HG03457 (cell line): ENCODE measurements around the gene RHOD.

Experiments
- ATAC-seq: cut with Tn5 transposase; IDR thresholded peaks from one replicate; pipeline ENCODE4 v1.9.1; 2021; ENCODE audit warnings: moderate number of reproducible peaks; ENCODE audit not compliant: unreplicated experiment

The RHOD gene

DNA sequence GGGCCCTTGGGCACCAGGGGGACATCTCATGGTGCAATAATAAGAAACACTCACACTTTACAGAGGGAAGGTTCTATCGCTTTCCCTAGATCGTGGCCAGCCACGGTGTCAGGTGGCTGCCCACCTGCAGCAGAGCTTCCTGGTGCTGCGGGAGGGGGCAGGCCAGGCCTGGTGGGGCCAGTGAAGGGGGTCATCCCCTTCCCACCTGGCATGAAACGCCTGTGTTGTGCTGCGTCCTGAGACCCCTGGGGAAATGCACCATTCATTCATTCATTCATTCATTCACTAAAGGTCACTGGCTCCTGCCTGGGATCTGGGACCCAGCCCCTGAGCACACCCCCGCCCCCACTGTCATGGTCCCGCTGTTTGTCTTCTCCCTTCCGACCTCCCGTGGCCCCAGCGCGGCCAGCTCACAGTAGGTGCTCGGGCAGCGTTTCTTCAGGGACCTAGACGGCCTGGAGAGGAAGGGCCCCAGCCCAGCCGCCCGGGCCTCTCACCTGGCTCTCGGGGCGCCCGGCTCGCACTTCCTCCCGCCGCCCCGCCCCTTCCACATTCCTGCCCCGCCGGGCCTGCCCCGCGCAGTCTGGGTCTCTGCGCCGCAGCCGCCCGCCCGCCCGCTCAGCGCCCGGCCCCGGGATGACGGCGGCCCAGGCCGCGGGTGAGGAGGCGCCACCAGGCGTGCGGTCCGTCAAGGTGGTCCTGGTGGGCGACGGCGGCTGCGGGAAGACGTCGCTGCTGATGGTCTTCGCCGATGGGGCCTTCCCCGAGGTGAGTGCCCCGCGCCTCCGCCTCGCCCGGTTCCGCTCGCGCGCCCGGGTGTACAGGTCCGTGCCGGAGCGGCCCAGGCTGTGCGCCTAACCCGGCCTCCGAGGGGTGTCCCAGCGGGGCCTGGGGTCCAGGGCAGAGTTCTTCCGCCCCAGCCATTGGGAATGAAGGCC, at the start of gene RHOD:
RHOD (plus strand) TSS at position 581 of the 938 bp plus-strand sequence; CDS start at position 637, 56 bp downstream.
- no peak for ATAC-seq

GRCh38 chr11:67007126-67007525, 49.5 kb upstream of the RHOD start:
- no peak for ATAC-seq

- no peak for ATAC-seq
Measured at GRCh38 chr11:67010296-67010905, 46.2 kb upstream of the RHOD start.

DNA sequence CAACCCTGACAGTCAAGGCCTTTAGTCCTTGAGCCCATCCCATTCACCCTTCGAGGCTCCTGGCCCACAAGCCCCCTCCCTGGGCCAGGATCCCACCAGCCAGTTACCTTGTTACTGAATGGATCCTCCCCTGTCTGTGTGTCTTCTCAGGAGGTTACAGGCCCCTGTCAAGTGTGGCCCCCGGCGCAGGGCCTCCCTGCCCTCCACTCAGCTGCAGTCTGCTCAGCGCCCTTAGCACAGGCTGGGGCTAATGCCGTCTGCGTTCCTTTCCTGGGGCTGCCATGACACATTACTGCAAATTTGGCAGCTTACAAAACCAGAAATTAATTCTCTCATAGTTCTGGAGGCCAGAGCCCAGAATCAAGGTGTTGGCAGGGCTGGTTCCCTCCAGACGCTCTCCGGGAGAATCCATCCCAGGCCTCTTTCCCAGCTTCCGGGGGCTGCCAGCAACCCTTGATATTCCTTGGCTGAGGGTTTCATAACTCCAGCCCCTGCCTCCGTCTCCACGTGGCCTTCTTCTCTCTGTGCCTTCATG, 43.1 kb upstream of the RHOD start:
- no peak for ATAC-seq

DNA sequence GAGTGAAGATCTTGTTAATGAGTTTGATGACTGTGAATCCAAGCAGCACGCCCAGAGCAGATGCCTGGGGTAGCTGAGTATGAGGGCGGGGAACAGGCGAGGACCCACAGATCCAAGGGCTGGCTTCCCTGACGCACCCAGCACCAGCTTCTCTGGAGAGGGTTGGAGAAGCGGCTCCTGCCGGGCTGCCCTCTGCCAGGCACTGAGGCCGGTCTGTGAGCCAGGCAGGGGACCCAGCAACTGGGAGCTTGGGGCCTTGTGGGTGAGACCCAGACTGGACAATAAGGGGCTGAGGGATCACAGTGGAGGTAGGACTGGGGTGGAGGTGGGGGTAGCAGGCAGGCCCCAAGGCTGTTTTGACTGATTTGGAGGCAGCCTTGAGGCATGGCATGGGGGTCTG, 42.3 kb upstream of the RHOD start:
- ATAC-seq = no peak

DNA sequence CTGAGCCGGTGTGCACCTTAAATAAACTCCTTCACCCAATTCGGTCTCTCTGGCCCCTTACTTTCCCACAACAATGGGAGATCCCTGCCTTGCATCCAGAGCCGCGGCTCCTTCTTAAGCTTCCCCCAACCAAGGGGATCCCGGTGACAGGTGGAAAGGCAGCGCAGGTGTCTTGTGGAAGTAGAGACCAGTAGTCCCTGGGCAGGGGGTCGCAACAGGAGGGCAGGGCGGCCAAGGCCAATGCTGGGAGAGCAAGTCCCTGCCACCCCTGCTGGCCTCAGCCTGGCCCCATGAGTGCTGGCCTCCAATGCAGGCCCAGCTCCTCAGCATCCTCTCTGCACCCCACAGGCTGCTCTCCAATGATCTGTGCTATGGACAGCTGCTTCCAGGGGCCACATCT, 41.6 kb upstream of the RHOD start:
- ATAC-seq = no peak

DNA sequence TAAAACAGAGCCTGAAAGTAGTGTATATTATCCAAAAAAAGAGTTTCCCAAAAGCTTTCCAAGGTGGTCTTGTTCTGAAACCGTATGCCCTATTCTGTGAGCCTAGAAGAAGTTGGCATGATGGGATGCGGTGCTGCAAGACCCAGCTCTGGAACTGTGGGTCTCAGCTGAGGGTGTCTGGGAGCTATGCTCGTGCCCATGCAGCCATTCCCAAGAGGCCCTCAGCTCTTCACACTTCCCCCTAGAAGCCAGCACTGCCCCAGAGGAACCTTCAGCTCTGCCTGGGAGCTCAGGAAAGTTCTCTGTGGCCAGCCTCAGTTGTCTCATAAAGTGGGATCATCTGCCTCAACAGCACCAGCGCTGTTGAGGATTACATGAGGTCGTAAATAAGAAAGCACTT, 40.1 kb upstream of the RHOD start:
- ATAC-seq = no peak

- no peak for ATAC-seq
Measured at GRCh38 chr11:67020949-67021348, 35.7 kb upstream of the RHOD start.

- no peak for ATAC-seq
Measured at GRCh38 chr11:67022341-67022933, 34.2 kb upstream of the RHOD start.

DNA sequence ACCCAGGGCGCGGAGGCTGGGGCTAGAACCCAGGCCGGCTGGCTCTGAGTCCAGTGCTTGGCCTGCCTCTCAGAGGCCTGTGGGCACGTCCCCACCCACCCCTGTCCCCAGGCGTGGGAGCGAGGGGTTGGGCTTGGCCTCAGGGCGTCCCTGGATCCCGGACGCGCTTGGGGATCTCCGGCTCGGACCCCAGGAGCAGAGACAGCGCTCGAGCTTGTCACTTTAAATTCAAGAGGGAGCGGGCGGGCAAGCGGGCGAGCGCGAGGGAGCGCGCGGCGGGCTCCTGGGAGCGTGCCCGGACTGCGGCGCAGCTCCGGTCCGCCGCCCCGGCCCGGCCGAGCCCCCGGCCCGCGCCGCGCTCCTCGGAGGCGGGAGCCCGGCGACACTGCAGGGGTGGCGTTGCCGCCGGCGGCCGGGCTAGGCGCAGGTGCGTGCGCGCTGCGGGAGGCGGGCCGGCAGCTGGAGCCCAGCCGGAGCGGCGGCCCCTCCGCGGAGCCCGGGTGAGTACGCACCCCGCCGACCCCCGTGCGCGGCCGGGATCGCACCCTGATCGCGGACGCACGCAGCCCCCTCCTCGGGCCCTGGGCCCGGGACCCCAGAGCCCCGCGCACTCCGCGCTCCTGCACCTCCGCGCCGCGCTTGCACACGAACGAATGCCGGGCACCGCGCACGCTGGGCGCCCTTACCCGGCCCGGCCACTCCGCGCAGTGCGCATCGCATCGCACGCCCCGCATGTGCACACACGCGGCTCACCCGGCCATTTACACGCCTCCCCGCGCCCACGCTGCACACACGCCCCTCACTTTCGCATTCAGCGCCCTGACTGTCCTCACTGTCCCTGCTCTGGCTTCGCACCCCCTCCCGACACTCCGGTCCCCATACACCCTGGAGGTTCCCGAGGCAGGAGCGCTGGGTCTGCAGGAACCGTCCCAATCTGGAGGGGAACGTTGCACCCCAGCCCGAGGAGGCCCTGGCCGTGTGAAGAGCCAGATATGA, 33.4 kb upstream of the RHOD start, which contains the start of gene SYT12:
SYT12 (plus strand) TSS at position 174 of the 996 bp plus-strand sequence. CDS start 7,011 bp downstream, outside the sequence.
- no peak for ATAC-seq

DNA sequence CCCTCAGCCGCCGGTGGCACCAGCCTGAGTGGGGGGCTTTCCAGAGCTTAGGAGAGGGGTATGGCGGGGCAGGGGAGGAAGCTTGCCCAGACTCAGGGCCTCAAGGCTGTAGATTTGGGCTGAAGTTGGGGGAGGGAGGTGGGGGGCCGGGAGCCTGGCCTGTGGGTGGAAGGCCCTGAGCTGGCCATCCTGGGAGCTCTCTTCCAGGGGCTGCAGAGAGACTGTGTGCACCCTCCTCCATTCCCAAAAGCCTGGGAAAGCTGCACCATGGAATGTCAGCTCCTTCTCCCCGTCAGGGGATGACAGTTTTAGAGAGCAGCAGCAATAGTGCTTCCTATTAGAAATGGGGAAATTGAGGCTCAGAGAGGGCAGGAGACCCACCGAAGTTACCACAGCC, 32.7 kb upstream of the RHOD start:
- ATAC-seq = no peak

DNA sequence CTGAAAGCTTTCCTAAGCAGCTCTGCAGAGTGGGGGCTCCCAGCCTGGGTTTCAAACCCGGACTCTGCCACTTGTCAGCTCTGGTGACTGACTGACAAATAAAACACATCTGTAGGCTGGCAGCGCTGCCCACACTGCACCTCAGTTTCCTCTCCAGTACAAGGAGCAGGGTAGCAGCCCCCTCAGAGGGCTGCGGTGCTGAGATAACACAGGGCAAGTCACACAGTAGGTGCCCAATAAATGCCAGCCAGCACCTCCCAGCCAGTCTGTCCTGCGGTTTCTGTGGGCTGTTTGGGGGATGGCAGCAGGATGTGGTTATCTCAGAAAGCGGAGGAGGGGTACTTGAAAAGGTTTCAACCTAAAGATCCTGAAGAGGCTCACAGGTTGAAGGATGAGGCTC, 32.2 kb upstream of the RHOD start:
- no peak for ATAC-seq

GRCh38 chr11:67024966-67025365, 31.7 kb upstream of the RHOD start:
- ATAC-seq = no peak

GRCh38 chr11:67025750-67026149, 30.9 kb upstream of the RHOD start:
- no peak for ATAC-seq

DNA sequence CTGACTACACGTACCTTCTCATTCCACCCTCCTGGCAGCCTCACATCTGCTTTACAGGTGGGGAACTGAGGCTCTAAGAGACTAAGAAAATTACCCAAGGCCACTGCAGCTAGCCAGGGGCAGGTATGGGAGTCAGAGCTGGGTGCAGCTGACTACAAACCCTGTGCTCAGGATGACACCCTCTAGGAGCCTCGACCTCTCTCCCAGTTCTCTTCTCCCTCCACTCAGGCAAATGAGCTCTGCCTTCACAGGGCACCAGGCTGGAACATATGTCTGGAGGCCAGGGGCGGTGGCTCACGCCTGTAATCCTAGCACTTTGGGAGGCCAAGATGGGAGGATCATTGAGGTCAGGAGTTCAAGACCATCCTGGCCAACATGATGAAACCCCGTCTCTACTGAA, 29.7 kb upstream of the RHOD start:
- ATAC-seq = no peak

DNA sequence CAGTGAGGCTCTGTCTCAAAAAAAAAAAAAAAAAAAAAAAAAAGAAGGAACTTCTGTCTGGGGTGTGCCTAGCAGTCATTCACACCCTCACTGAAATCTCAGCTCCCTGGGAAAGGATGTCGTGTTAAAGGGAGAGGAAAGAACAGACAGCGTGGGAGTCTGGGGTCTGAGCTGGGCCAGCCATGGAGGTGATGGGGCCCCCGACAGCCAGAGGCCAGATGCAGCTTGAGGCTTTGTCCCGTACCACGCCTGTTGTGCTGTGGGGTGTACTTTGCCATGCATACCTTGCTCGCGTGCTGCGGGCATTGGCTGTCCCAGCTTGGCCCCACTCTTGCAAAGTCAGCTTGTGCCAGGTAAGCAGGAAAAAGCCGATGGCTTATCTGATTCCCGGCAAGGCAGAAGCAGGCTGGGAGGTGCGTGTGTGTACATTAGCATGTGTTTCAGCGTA, 29.1 kb upstream of the RHOD start:
- no peak for ATAC-seq

DNA sequence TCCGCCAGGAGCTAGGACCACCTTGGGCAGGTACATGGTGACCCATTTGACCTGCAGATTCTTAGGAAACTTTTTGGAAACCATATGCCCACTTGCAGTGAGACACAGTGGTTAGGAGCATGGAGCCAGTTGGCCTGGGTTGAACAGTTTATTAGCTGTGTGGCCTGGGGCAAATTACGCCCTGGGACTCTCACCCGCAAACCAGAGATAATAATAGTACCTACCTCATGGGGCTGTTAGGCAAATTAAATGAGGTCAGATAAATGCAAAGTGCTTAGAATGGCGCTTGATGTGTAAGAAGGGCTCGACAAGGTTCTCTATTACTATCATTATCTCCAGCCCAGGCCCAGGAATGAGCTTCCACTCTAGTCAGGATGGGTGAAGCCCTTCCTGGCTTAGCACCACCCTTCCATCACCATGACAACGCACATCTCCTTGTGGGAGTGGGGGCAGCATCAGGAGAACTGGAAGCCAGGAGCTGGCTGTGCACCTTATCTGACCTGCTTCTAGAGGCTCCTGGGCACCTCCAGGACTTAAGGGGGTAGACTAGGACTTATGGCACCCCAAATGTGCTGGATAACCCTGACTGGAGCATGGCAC, 28.6 kb upstream of the RHOD start:
- no peak for ATAC-seq

DNA sequence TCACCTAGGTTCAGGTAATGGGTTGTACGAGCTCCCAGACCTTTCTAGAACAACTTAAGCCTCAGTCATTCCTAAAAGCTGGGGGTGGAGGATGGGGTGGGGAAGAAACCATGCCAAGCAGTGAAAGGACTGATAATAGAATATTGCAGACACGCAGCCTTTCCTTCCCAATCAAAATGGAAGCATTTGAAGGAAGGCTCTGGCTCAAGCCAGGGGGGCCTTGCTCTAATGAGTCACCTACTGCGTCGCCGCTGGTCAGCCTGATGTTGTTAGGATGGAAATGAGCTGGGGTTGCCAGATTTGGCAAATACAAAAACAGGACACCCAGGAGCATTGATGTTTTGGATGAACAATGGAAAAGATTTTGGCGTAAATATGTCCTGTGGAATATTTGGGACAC, 27.5 kb upstream of the RHOD start:
- ATAC-seq = no peak

DNA sequence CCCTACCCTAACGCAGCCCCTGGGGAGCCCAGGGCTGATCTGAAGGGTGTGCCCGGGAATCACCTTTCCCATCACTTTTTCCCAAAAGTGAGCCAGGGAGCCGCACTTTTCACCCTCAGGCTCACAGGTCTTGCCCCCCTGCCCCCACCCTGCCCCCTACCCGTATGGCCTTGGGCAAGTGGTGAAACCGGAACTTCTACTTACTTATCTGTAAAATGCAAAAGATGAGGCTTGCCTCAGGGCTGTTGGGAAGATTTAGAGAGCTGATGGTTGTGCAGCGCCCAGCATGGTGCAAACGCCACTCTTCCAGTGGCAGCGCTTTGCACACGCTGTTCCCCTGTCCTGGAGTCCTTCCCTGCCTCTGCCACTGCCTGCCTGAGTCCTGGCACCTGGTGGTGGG, 25.7 kb upstream of the RHOD start:
- ATAC-seq = no peak
